Parathyroid adenoma (tissue), 2 donors: ENCODE data around the gene PRKD1.

ENCODE experiments used
- H2AFZ ChIP-seq: fragments of 300-600 bp; sonication (generic); one replicate; pipeline ENCODE4 v1.7.0; 2017; ENCODE audit warnings: antibody characterized with exemption, mild to moderate bottlenecking
- H3K27ac ChIP-seq: fragments of 300-600 bp; sonication (generic); one replicate; pipeline ENCODE4 v1.7.0; 2017
- H3K27me3 ChIP-seq: fragments of 300-600 bp; sonication (generic); one replicate; pipeline ENCODE4 v1.7.0; 2017; ENCODE audit warnings: low read length; ENCODE audit not compliant: control insufficient read depth, insufficient read depth
- H3K36me3 ChIP-seq: fragments of 300-600 bp; sonication (generic); one replicate; pipeline ENCODE4 v1.7.0; 2017; ENCODE audit warnings: low read length; ENCODE audit not compliant: control insufficient read depth, insufficient read depth
- H3K4me1 ChIP-seq: fragments of 300-600 bp; sonication (generic); one replicate; pipeline ENCODE4 v1.7.0; 2017; ENCODE audit warnings: control low read depth
- H3K4me2 ChIP-seq: fragments of 300-600 bp; sonication (generic); one replicate; pipeline ENCODE4 v1.7.0; 2017; ENCODE audit warnings: low read length
- H3K4me3 ChIP-seq: fragments of 300-600 bp; sonication (generic); one replicate; pipeline ENCODE4 v1.7.0; 2017; ENCODE audit warnings: low read depth, low read length
- H3K79me2 ChIP-seq: fragments of 300-600 bp; sonication (generic); one replicate; pipeline ENCODE4 v1.7.0; 2017; ENCODE audit warnings: control low read depth
- H3K9ac ChIP-seq: fragments of 300-600 bp; sonication (generic); one replicate; pipeline ENCODE4 v1.7.0; 2017; ENCODE audit warnings: mild to moderate bottlenecking
- H3K9me3 ChIP-seq: fragments of 300-600 bp; sonication (generic); one replicate; pipeline ENCODE4 v1.7.0; 2017; ENCODE audit warnings: low read length; ENCODE audit not compliant: control insufficient read depth
- CTCF ChIP-seq: fragments of 300-600 bp; sonication (generic); IDR thresholded peaks from one replicate; pipeline ENCODE4 v1.7.0; 2017; ENCODE audit warnings: antibody characterized with exemption, mild to moderate bottlenecking
- donor health status: primary hyperparathyroidism.

PRKD1 gene

GRCh38 chr14:29684926-29685325 is 242.7 kb downstream of the PRKD1 start:
- Histone ChIP-seq H3K9ac (no peak overlapping the region), H3K4me2 (no peak overlapping the region), H3K79me2 (no peaks in the 10 kb centered on the region), H2AFZ (no peak overlapping the region), H3K4me3 (no peak overlapping the region), H3K9me3 (no peaks in the 10 kb centered on the region), H3K4me1 (no peaks in the 10 kb centered on the region), H3K27ac (no peak overlapping the region), H3K36me3 (no peaks in the 10 kb centered on the region), H3K27me3 (no peaks in the 10 kb centered on the region)
- no peak for TF ChIP-seq CTCF

DNA sequence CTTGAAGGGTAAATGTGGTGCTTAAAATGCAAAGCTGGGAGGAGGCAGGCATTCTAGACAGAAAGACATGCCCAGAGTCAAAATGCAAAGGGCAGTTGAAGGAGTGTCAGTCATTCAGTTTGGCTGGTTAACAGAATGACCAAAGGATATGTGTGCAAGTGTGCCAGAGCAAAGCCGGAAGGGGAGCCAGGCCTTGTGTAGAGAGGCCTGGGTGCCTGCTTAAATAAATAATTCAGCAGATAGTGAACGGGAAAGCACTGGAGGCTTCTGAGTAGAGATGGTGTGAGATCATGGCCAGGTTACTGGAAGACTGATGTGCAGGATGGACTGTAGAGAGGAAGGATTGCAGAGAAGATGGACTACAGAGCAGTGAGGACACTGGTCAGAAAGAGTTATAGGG is 244.9 kb downstream of the PRKD1 start:
- no peaks in the 10 kb centered on the region for H3K79me2 ChIP-seq
- H2AFZ ChIP-seq = no peak overlapping the region
- no peak overlapping the region for H3K9ac ChIP-seq
- H3K4me2 ChIP-seq = no peak overlapping the region
- no peaks in the 10 kb centered on the region for H3K27me3 ChIP-seq
- H3K4me1 ChIP-seq = no peaks in the 10 kb centered on the region
- TF ChIP-seq CTCF = no peak
- H3K27ac ChIP-seq = no peak overlapping the region
- H3K4me3 ChIP-seq = no peak overlapping the region
- H3K9me3 ChIP-seq = no peaks in the 10 kb centered on the region
- H3K36me3 ChIP-seq = no peaks in the 10 kb centered on the region

DNA sequence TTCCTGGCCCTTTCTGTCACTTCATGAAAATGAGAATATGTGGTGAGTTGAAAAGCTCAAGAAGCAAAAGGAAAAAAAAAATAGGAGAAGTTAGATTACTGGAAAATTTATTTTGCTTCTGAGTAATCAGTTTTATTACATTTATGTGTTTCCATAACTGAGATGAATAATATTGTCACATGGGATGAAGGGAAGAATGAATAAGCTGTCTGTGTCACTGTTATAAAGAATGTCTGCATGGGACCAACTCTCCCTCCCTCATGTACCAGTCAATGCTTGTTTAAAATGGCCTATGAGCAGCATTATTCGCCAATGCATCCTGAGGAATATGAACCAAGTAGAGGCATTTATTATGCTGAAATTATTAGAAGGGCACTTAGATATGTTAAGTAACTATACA is 246.3 kb downstream of the PRKD1 start:
- Histone ChIP-seq H3K27ac (no peak overlapping the region), H3K79me2 (no peaks in the 10 kb centered on the region), H3K36me3 (no peaks in the 10 kb centered on the region), H3K27me3 (no peaks in the 10 kb centered on the region), H3K4me2 (no peak overlapping the region), H3K4me1 (no peaks in the 10 kb centered on the region), H3K4me3 (no peak overlapping the region), H2AFZ (no peak overlapping the region), H3K9ac (no peak overlapping the region), H3K9me3 (no peaks in the 10 kb centered on the region)
- no peak for TF ChIP-seq CTCF

- H3K4me2 ChIP-seq = no peak overlapping the region
- no peak overlapping the region for H3K9ac ChIP-seq
- no peak for TF ChIP-seq CTCF
- H2AFZ ChIP-seq = no peak overlapping the region
- H3K9me3 ChIP-seq = no peaks in the 10 kb centered on the region
- H3K79me2 ChIP-seq = no peaks in the 10 kb centered on the region
- no peak overlapping the region for H3K4me3 ChIP-seq
- no peaks in the 10 kb centered on the region for H3K36me3 ChIP-seq
- H3K4me1 ChIP-seq = no peaks in the 10 kb centered on the region
- H3K27ac ChIP-seq = no peak overlapping the region
- H3K27me3 ChIP-seq = no peaks in the 10 kb centered on the region
These were observed 252.9 kb downstream of the PRKD1 start for GRCh38 chr14:29674566-29675285.

DNA sequence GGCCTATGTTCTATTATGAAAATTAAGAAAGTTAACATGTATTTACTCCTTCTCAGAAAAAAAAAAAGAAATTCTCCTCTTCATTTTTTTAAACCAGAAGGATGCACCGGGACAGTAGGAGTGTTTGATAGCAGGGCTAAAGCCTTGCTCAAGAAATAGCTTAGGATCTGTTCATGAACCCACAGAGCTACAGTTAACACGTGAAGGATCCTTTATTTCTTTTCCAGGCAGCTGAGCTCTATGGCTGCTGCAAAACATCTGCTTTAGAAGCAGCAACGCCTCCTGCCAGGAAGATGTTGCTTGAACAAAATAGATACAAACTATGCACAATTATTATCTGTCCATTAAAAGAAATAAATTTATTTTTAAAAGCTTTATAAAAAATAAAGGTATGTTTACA is 254.8 kb downstream of the PRKD1 start:
- no peak overlapping the region for H3K27ac ChIP-seq
- H3K27me3 ChIP-seq = no peaks in the 10 kb centered on the region
- no peak overlapping the region for H3K9ac ChIP-seq
- H3K4me2 ChIP-seq = no peak overlapping the region
- no peak overlapping the region for H3K4me3 ChIP-seq
- H3K4me1 ChIP-seq = no peaks in the 10 kb centered on the region
- H2AFZ ChIP-seq = no peak overlapping the region
- no peak for TF ChIP-seq CTCF
- H3K79me2 ChIP-seq = no peaks in the 10 kb centered on the region
- H3K36me3 ChIP-seq = no peaks in the 10 kb centered on the region
- no peaks in the 10 kb centered on the region for H3K9me3 ChIP-seq
